Measurements from ENCODE around the gene GDF7.

DNA sequence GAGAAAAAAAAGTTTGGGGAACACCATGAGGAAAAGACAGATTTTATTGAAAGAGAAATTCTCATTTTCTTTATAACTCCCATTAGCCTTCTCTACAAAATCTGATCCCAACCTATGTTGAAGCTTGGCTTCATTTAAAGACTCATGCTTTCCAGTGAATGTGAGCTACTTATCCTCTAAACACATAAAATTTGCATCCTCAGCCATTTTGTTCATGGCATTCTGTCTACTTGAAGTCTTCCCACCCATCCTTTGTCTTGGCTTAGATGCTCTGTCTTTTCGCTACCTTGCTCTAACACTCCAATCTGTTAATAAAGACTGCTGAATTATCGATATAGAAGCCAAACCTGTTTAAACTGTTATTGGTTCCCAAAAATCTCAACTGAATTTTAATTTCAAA lies 39.3 kb downstream of the GDF7 start:
- TF ChIP-seq EZH2 (IDR thresholded peaks at IDR 0.05; ENCODE audit: borderline replicate concordance, low read depth, low read length, severe bottlenecking), result no peak
- TF ChIP-seq, protein P1, sequence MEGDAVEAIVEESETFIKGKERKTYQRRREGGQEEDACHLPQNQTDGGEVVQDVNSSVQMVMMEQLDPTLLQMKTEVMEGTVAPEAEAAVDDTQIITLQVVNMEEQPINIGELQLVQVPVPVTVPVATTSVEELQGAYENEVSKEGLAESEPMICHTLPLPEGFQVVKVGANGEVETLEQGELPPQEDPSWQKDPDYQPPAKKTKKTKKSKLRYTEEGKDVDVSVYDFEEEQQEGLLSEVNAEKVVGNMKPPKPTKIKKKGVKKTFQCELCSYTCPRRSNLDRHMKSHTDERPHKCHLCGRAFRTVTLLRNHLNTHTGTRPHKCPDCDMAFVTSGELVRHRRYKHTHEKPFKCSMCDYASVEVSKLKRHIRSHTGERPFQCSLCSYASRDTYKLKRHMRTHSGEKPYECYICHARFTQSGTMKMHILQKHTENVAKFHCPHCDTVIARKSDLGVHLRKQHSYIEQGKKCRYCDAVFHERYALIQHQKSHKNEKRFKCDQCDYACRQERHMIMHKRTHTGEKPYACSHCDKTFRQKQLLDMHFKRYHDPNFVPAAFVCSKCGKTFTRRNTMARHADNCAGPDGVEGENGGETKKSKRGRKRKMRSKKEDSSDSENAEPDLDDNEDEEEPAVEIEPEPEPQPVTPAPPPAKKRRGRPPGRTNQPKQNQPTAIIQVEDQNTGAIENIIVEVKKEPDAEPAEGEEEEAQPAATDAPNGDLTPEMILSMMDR (IDR thresholded peaks at IDR 0.05; ENCODE audit: extremely low read depth in 1 of 2, insufficient read depth in 1 of 2, low read depth in 1 of 2, low read length in 2 of 2), result no peak
- TF ChIP-seq POLR2A (IDR thresholded peaks at IDR 0.05; ENCODE audit: low read depth, low read length), result no peak
- TF ChIP-seq, protein P2, sequence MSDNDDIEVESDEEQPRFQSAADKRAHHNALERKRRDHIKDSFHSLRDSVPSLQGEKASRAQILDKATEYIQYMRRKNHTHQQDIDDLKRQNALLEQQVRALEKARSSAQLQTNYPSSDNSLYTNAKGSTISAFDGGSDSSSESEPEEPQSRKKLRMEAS (IDR thresholded peaks at IDR 0.05; ENCODE audit: insufficient read depth, insufficient read length), result no peak
- no peak for TF ChIP-seq GATA2 (IDR thresholded peaks at IDR 0.05; ENCODE audit: insufficient read depth, insufficient read length, low read depth, low read length)
- TF ChIP-seq JUN (IDR thresholded peaks at IDR 0.05; ENCODE audit: borderline replicate concordance, insufficient read depth, insufficient read length, low read depth), result no peak
